Measurements from ENCODE around the gene TMEM273. TPM values are rescaled to one million over a fixed set of nuclear protein-coding genes. Genes with fewer than 3 reads are reported as not detected.

TMEM273 gene, protein sequence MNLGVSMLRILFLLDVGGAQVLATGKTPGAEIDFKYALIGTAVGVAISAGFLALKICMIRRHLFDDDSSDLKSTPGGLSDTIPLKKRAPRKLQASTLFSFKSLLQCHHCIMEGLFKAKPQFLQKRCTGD
- total RNA-seq: 11.1 and 11.2 TPM in 2 replicates

DNA sequence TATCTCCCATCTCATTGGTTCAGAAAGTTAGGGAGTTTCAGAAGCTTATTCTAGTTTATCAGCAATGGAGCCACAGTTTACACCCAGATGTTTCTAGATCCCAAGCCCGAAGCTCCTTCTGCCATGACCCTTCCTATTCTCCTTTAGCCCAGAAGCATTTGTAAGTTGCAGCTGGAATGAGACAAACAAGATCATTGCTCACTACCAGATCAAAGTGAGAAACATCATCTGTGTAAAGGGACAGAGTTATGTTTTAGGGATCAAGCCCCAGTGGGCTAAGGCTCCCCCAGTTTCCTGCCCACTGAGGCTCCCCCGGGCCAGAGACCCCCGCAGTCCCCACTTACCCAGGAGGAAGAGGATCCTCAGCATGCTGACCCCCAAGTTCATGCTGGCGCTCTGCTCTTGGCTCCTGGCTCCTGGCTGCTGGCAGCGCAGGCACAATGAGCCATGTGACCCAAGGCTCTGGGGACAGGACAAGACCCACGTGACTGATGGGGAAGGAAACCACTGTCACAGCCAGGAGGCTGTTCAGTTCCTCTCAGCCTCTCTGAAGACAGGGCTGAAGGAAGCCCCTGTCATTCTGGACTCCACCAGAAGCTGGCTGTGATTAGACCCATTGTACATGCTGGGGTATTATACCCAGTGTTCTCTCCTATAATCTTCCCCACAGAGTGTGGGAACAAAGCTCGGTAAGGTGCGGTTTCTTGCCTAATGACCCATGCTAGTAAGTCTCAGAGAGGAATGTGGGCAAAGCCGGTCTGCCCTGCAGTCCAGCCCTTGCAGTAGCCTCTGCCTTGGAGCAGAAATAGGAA, at the start of gene TMEM273:
TMEM273 (minus strand) TSS at position 442 of the 812 bp plus-strand sequence; CDS start at position 387, 55 bp downstream.
- intact Hi-C loops (cut with micrococcal nuclease): loop anchor here (1.0 kb wide), 2 partner anchors 8 to 351 kb away; partner anchors contain the start of gene ERCC6

DNA sequence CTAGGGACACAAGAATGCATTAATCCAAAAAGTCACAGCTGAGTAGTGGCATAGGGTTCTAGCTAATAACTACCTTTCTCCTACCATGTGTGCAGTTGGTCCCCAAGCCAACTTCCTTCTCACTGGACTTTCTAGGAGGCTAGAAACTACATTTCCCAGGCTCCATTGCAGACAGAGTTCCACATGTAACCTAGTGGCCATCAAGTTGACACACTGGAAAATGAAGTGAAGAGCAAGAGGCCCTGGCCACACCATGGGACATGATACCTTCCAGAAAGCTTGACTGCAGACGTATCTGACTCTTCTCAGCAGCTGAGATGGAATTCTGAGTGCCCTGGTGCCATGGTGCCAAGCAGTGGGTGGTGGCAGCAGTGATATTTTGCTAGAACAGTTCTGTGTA, 49.8 kb upstream of the TMEM273 start:
- intact Hi-C loops (cut with micrococcal nuclease): no loop called here

DNA sequence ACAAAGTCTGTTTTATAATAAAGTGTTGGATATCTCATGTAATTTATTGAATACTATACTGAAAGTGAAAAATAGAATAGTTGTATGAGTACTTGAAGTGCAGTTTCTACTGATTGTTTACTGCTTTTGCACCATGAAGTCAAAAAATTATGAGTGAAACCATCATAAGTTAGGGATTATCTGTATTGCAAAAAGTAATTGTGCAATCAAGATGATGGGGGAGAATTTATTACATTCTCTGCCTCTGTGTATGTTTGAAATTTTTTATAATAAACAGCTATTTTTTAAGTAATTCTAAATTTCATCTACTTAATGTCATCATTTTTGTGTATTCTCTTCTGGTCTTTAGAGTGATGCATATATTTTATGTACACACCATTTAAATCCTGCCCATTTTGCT, 47.2 kb upstream of the TMEM273 start:
- intact Hi-C loops (cut with micrococcal nuclease): no loop called here

DNA sequence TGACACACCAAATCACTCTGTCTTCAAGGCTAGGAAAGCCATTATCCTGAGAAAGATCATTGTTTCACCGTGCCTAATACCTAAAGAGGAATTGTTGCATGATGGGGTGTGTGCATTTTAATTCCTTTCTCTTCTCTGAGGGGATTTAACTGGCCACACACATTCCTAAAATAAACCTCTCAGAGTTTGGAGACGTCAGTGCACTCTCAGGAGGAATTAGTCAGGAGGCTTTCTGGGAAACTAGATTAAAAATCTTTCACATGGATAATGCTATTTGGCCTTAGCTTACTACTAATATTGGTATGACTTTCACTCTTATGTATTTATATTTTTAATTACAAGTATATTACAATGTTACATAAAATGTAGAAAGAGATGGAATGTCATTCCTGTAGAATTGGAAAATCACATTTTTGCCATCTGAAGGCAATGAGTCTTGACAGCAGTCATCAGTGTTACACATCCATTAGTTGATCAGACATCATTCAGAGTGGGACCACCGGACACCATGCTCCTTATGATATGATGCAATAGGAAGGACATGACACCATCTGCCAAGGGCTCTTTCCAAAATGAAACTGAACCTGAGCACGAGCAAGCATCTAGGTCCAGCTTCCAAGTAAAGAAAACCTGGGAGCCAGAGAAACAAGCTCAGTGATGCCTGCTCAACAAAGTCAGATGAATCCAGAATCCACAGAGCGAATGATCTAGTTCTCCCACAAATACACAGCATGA, 43.1 kb upstream of the TMEM273 start:
- intact Hi-C loops (cut with micrococcal nuclease): no loop called here

DNA sequence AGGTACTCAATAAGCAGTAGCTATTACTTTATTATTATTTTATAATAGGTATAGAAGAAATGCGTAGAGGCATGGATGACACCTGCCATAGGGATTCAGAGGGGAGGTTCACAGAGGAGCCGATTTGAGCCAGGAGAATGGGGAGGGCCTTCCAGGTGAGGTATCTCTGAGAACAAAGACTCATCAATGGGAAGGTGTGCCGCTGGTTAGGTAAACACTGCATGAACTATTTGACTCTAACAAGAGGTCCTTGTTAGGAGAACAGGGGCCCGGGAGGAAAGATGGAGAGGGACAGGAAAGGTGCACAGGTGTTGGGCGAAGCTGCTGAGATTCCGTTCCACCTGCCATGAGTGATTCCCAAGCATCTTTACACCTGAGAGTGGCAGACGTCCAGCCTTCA, 41.8 kb upstream of the TMEM273 start:
- intact Hi-C loops (cut with micrococcal nuclease): no loop called here

DNA sequence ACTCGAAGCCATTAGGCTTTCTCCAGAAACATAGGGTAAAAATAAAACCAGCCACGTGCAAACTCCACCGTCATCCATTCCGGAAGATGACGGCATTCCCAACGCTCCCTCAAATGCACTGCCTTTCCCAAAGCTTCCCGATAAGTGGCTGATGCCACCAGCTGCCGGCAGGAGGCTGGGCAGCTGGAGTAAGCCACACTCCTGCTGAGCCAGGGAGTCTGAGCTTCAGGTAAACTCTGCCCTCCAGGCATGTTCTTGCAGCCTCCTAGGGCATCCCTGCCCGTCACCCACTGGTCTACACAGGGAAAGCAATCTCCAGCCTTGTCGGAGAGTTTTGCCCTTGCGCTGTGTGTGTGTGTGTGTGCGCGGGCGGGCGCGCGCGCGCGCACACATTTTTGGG, 40.5 kb upstream of the TMEM273 start:
- intact Hi-C loops (cut with micrococcal nuclease): no loop called here

DNA sequence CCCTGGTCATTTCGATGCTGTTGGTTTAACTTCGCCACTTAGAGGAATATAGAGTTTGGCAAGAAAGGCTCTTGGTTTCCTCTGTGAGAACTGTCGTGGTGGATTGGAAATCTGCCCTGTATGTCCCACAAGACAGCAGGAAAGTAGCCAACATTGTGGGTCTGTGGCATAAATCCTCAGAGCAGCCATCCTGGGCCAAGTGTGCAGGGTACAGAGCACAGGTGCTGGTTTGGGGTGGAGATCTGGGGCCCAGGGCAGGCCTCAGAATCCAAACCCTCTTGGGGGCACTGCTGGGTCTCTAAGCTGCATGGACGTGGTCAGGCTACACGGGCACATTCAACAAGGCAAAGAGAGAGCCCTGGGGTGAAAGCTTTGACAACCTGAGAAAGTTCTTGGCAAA, 39.2 kb upstream of the TMEM273 start:
- intact Hi-C loops (cut with micrococcal nuclease): no loop called here

DNA sequence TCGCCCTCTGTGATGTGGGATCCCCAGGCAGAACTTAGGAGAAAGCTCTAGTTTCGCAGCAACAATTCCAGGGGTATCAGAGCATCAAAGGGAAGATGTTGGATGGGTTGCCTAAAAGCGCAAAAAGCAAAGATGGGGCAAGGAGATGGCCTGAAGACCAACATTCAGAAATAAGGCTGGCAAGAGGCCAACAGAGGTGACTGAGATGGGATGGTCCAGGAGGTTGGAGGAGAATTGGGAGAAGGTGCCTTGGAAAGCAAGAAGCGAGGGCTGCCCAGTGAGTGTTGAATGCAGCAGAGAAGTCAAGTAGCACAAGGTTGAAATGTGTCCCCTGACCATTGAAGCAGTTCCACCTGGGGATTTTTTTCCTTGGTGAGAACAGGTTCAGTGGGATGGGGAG, 38.4 kb upstream of the TMEM273 start:
- intact Hi-C loops (cut with micrococcal nuclease): no loop called here

DNA sequence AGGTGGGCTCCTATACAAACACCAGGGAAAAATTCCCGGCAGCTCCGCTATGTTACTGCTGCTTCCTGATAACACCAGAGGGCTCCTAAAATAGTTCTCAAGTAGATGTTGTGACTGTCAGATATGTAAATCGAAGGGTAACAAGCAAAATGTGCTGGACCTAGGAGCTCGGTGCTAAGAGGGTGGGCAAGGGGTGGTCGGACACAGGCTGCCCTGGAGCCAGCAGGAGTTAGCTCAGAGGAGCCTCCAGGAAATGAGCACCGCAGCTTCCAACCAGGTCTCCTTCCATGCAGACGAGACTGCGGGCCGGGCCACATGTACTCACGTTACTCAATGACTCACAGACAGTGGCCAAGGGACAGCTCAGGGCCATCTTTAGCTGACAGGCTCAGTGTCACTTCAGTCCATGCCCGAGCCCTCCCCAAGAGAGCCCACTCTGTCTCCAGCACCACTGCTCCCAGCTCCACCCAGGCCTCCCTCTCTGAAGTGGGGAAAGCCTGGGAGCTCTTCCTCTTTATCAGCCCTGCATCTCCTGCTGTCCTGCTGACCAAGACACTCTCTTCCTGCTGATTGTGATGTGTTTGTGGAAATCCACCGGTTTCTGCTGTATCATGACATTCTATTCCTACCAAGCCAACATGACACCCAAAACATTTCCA, 37.2 kb upstream of the TMEM273 start:
- intact Hi-C loops (cut with micrococcal nuclease): no loop called here

DNA sequence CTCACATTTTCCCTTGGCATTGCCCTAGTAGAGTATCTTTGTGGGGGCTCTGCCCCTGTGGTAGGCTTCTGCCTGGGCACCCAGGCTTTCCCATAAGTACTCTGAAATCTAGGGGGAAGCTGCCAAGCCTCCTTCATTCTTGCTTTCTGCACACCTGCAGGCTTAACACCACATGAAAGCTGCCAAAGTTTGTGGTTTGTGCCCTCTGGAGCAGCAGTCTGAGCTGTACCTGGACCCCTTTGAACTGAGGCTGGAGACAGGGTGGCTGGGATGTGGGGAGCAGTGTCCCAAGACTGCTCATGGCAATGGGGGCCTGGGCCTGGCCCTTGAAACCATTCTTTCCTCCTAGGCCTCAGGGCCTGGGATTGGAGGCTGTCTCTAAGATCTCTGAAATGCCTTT, 35.0 kb upstream of the TMEM273 start:
- intact Hi-C loops (cut with micrococcal nuclease): no loop called here

DNA sequence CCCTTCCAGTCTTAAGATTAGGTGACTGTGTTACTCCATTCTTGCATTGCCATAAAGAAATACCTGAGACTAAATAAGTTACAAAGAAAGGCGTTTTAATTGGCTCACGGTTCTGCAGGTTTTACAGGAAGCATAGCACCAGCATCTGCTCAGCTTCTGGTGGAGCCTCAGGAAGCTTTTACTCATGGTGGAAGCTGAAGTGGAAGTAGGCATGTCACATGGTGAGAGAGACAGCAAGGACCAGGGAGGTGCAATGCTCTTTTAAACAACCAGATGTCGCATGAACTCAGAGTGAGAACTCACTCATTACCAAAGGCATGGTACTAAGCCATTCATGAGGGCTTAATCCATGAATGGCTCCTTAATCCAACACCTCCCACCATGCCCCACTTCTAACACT, 34.0 kb upstream of the TMEM273 start:
- intact Hi-C loops (cut with micrococcal nuclease): no loop called here

DNA sequence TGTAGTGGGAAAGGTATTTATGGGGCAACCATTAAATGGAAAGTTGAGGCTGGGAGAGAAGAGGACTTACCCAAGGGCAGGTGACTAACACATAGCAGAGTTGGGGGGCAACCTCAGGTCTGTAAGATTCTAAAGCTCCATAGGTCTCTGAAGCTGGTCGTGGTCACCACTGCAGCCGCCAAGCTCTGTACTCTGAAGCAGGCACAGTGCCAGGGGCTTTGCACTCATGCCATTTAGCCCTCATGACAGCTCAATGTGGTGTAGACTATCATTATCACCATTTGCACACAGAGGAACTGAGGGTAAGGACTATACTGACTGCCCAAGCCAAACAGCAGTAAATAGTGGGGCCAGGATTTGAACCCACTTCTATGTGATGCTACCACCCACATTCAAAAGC, 32.5 kb upstream of the TMEM273 start:
- intact Hi-C loops (cut with micrococcal nuclease): no loop called here

DNA sequence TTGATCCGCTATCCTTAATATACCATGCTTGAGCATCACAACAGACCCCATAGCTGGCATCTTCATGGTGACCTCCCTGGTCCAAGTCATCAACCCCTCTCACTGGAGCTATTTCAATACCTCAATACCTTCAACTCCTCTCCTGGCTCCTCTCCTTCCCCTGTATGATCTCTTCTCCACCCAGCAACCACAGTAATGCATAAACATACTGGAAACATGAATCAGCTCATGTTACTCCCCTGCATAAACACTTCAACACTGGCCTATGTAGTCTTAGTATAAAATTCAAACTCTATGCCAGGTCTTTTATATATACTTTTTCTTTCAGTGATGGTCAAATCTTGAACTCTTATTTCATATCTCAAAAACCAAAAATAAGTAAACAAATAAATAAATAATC, 31.8 kb upstream of the TMEM273 start:
- intact Hi-C loops (cut with micrococcal nuclease): no loop called here

DNA sequence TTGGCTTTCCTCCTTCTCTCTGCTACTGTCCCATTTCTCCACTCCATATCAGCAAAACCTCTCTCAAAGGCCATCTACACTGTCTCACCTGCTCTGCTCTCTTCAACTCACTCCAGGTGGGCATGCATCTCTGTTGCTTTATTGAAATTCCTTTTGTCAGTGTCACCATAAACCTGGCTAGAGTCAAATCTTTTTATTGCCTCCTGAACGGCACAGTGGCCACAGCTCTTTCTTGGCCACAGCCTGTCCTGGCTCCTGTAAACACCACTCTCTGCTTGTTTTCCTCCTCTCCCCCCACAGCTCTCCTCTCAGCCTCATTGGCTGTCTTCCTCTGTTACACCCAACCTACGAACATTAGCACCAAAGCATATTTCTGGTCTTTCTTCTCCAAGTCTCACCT, 31.1 kb upstream of the TMEM273 start:
- intact Hi-C loops (cut with micrococcal nuclease): no loop called here

DNA sequence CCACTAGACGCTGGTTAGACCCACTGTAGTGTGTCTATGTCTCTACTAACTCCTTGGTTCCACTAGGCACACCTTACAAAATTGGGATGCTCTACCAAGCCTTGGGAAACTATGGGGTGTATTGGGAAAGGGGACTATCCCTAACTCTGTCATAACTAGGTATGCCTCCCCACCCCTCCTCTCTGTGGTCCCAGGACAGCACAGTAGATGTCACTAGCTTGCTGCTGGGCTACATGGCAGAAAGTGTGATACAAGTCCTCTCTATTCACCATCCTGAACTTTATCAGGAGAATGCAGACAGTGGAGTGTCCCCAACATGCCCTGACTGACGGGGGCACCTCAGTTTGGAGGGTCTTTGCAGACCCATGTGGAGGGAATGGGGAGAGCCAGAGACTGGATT, 30.3 kb upstream of the TMEM273 start:
- intact Hi-C loops (cut with micrococcal nuclease): no loop called here

DNA sequence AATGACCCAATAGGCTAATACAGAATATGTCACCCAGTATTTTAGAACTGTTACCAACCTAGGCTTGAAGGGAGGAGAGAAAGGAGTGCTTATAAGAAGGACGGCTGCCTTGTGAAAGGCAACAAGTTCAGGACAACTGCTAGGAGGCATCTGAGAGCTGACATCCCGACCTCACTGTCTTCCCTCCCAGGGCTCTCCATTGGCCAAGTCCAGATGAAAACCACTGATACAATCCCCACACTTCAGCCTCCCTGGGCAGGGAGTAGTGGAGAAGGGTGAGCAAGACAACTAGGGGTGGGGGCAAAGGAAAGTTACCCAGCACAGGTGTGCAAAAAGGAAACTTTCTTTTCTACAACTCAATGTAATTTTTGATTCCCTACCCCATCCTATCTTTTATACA, 29.5 kb upstream of the TMEM273 start:
- intact Hi-C loops (cut with micrococcal nuclease): no loop called here

DNA sequence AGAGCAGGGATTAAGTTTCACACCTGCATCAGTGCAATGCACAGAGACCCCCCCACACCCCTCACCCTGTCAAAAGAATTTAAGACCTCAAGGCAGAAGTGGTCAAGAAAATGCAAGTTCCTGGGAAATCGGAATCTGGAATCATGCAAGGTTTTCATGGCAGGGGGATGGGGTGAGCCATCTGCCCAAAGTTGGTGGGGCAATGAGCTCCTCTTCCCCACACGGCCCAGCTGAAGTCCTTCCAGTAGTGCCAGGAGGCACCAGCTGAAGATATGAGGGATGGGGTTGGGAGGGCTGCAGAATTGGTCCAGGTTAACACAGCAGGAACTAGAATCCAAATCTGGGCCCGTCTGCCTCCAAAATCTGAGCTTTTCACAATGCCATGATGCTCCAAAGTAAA, 25.0 kb upstream of the TMEM273 start:
- intact Hi-C loops (cut with micrococcal nuclease): no loop called here

DNA sequence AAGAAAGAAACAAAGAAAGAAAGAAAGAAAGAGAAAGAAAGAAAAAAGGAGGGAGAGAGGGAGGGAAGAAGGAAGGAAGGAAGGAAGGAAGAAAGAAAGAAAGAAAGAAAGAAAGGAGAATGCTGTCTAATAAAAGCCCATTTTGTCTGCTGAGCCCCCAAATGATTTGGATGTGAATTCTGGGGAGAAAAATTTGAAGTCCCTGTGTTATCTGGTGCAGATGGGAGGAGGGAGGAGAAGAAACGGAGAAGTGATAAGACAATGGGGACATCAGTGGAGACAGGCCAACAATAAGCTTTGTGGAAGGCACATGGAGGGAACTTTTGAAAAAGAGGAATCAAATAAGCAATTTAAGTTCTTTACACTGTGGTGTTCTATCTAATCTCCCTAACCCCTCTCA, 24.6 kb upstream of the TMEM273 start:
- intact Hi-C loops (cut with micrococcal nuclease): no loop called here

DNA sequence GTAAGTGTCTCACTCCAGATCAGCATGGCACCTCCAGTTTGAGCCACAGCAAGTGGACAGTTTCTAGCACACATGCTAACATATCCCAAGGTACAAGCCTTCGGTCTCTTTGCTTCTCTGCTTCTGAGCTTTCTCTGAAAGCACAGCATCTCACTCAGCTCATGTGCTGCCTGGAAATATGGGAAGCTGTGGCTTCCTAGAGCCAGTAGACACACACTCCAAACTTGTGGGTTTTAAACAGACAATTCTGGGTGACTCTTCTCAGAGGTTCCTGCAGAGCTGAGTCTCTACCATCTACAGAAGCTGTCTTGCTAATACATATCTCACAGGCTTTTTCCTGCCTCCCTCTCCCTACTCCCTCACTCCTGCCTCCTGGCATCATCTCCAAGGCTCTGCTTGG, 23.9 kb upstream of the TMEM273 start:
- intact Hi-C loops (cut with micrococcal nuclease): no loop called here

DNA sequence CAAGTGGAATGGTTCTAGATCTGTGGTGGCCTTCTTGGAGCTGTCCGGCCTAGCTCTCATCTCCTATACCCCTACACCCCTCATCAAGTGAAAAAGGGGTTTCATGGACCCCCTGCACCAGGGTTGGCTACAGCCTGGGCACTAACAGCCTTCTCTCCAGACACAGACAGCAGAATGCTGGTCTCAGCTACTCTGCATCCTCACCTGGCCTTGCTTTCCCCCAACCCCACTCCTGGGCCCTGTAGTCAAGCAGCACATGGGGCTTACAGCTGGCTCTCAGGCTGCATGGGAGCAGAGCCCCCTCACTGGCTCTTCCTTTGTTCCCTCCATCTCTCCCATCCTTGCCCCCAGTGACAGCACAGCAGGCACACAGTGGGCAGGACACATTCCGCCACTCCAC, 20.8 kb upstream of the TMEM273 start:
- intact Hi-C loops (cut with micrococcal nuclease): no loop called here

DNA sequence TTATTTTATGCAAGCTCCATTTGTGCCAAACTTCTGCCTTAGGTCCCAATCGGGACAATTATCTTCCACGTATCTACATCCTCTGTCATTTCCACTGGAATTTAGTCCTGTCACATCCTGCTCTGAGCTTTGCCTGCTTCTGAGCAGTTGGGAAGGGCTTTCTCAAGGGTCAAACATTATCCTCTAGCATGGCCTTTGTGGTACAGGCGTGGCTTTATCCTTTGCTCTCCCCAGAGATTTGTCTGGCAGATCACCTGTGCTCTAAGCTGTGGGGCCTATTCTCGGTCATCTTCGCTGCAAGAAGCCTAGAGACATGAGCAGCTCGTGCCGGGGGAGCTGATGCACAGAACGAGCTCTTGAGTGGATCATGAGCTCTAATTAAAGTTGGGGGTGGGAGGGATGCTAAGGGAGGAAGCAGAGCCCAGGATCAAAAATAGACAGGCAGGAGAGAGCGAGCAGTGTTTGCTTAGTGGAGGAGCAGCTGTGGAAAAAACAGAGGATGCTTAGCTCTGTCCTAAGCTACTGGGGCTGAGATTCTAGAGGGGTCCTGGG, 19.8 kb upstream of the TMEM273 start:
- intact Hi-C loops (cut with micrococcal nuclease): no loop called here

DNA sequence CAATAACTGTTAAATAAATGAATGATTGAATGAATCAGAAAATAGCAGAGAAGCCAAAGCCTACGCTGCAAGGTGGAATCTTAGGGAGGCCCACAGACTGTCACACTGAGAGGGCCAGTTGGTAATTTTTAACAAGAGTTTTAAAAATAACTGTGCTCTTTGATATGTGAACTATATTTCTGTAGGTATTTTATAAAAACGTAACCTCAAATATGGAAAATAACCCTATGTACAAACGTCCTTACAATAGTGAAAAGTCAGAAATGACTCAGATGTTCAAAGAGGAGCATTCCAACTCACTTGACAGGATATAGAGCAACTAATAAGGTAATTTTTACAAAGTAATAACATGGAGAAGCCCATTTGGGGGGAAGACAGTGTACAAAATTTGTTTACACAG, 18.9 kb upstream of the TMEM273 start:
- intact Hi-C loops (cut with micrococcal nuclease): no loop called here

All from T-helper 1 cell treated with Interleukin-12 subunit alpha and Interleukin-12 subunit beta and Interleukin-4 antibody, amounts not matched to agents 30 ng/mL and 1 ng/mL, for 36 hours (primary cell).